H9 (cell line): ENCODE data around the gene CFP. TPM values are rescaled to one million over a fixed set of nuclear protein-coding genes. Genes with fewer than 3 reads are reported as not detected.
A peak's percentile ranks its signal among the peaks of the same experiment; 100 is the strongest.

Experiments used
- DNase-seq: peaks from one replicate; pipeline ENCODE4 v3.0.0-alpha.2; 2017
- H2AFZ ChIP-seq: one replicate; pipeline ENCODE4 v1.6.1; 2013; ENCODE audit warnings: mild to moderate bottlenecking, low read length, control low read depth, moderate library complexity
- H2AK5ac ChIP-seq: 2 replicates; pipeline ENCODE4 v1.6.1; 2013; ENCODE audit warnings: low read length, control low read depth, mixed read lengths; ENCODE audit not compliant: insufficient read length
- H2BK120ac ChIP-seq: one replicate; pipeline ENCODE4 v1.6.1; 2013; ENCODE audit warnings: low read depth, mild to moderate bottlenecking, low read length, control low read depth, inconsistent platforms; ENCODE audit not compliant: poor library complexity, severe bottlenecking
- H2BK12ac ChIP-seq: 2 replicates; pipeline ENCODE4 v1.6.1; 2013; ENCODE audit warnings: low read length, control low read depth, mixed read lengths, low read depth; ENCODE audit not compliant: insufficient read length
- H2BK15ac ChIP-seq: 2 replicates; pipeline ENCODE4 v1.6.1; 2013; ENCODE audit warnings: low read depth, low read length, control low read depth
- H2BK20ac ChIP-seq: one replicate; pipeline ENCODE4 v1.6.1; 2013; ENCODE audit warnings: low read depth, mild to moderate bottlenecking, low read length, control low read depth, inconsistent platforms; ENCODE audit not compliant: poor library complexity, severe bottlenecking
- H2BK5ac ChIP-seq: 2 replicates; pipeline ENCODE4 v1.6.1; 2013; ENCODE audit warnings: low read length, control low read depth, mixed read lengths; ENCODE audit not compliant: insufficient read length
- H3K14ac ChIP-seq: 2 replicates; pipeline ENCODE4 v1.6.1; 2013; ENCODE audit warnings: low read length, control low read depth; ENCODE audit not compliant: insufficient read depth
- H3K18ac ChIP-seq: 2 replicates; pipeline ENCODE4 v1.6.1; 2013; ENCODE audit warnings: low read depth, mild to moderate bottlenecking, mixed read lengths, low read length, control low read depth; ENCODE audit not compliant: insufficient read length
- H3K23ac ChIP-seq: 2 replicates; pipeline ENCODE4 v1.6.1; 2013; ENCODE audit warnings: low read length, control low read depth, mixed read lengths, low read depth; ENCODE audit not compliant: insufficient read length
- H3K23me2 ChIP-seq: 2 replicates; pipeline ENCODE4 v1.6.1; 2013; ENCODE audit warnings: low read depth, mild to moderate bottlenecking, mixed read lengths, low read length, control low read depth; ENCODE audit not compliant: insufficient read length, poor library complexity, severe bottlenecking
- H3K27ac ChIP-seq: 2 replicates; pipeline ENCODE4 v1.5.1; 2013; ENCODE audit warnings: low read length, control low read depth, mixed read lengths, low read depth; ENCODE audit not compliant: insufficient read length
- H3K27me3 ChIP-seq: 2 replicates; pipeline ENCODE4 v1.6.1; 2013; ENCODE audit warnings: low read length, control low read depth, inconsistent platforms; ENCODE audit not compliant: insufficient read depth
- H3K4ac ChIP-seq: 2 replicates; pipeline ENCODE4 v1.6.1; 2013; ENCODE audit warnings: low read depth, mild to moderate bottlenecking, control low read depth, inconsistent platforms, low read length, moderate library complexity
- H3K4me1 ChIP-seq: 2 replicates; pipeline ENCODE4 v1.6.1; 2013; ENCODE audit warnings: low read length, control low read depth, inconsistent platforms; ENCODE audit not compliant: insufficient read depth
- H3K4me2 ChIP-seq: 2 replicates; pipeline ENCODE4 v1.6.1; 2013; ENCODE audit warnings: low read length, control low read depth, mixed read lengths; ENCODE audit not compliant: insufficient read length, insufficient read depth
- H3K56ac ChIP-seq: 2 replicates; pipeline ENCODE4 v1.6.1; 2013; ENCODE audit warnings: low read depth, mild to moderate bottlenecking, mixed read lengths, low read length, control low read depth; ENCODE audit not compliant: insufficient read length
- H3K79me1 ChIP-seq: 2 replicates; pipeline ENCODE4 v1.6.1; 2013; ENCODE audit warnings: low read depth, mild to moderate bottlenecking, moderate library complexity, low read length, control low read depth, inconsistent platforms; ENCODE audit not compliant: insufficient read depth, poor library complexity, severe bottlenecking
- H3K79me2 ChIP-seq: 2 replicates; pipeline ENCODE4 v1.6.1; 2013; ENCODE audit warnings: low read length, control low read depth, inconsistent platforms; ENCODE audit not compliant: insufficient read depth
- H3K9ac ChIP-seq: 2 replicates; pipeline ENCODE4 v1.6.1; 2013; ENCODE audit warnings: low read length, control low read depth, mixed read lengths; ENCODE audit not compliant: insufficient read length; ENCODE audit errors: extremely low read depth
- H3K9me3 ChIP-seq: one replicate; pipeline ENCODE4 v1.6.1; 2013; ENCODE audit warnings: low read depth, low read length, inconsistent platforms; ENCODE audit not compliant: control insufficient read depth
- H3T11ph ChIP-seq: one replicate; pipeline ENCODE4 v1.6.1; 2013; ENCODE audit warnings: mild to moderate bottlenecking, low read length, control low read depth, inconsistent platforms
- H4K20me1 ChIP-seq: one replicate; pipeline ENCODE4 v1.6.1; 2013; ENCODE audit not compliant: control insufficient read depth, insufficient read length, insufficient read depth
- H4K5ac ChIP-seq: 2 replicates; pipeline ENCODE4 v1.6.1; 2013; ENCODE audit warnings: low read depth, mild to moderate bottlenecking, mixed read lengths, low read length, control low read depth; ENCODE audit not compliant: insufficient read length
- H4K8ac ChIP-seq: replicated peaks from 2 replicates; pipeline ENCODE4 v1.6.1; 2013; ENCODE audit warnings: low read length, control low read depth, mixed read lengths, low read depth; ENCODE audit not compliant: insufficient read length
- H4K91ac ChIP-seq: 2 replicates; pipeline ENCODE4 v1.6.1; 2013; ENCODE audit warnings: low read depth, mild to moderate bottlenecking, moderate library complexity, mixed read lengths, low read length, control low read depth; ENCODE audit not compliant: insufficient read length
- H3K27ac Mint-ChIP-seq, 3 experiments: 2 replicates in 2 of 3; 3 replicates in 1 of 3; pipeline ENCODE4 v1.8.0; 2020 to 2021; ENCODE audit warnings: mixed read lengths in 3 of 3, mild to moderate bottlenecking in 1 of 3, moderate library complexity in 1 of 3
- H3K27me3 Mint-ChIP-seq: 2 replicates; pipeline ENCODE4 v1.8.0; 2021; ENCODE audit warnings: low read depth, mild to moderate bottlenecking, moderate library complexity, mixed read lengths
- H3K36me3 Mint-ChIP-seq, 3 experiments: 2 replicates in 2 of 3; 3 replicates in 1 of 3; pipeline ENCODE4 v1.8.0; 2020 to 2021; ENCODE audit warnings: low read depth in 3 of 3, mixed read lengths in 3 of 3; ENCODE audit not compliant: insufficient read depth in 1 of 3
- H3K4me1 Mint-ChIP-seq, 2 experiments: 2 replicates each; pipeline ENCODE4 v1.8.0; 2020; ENCODE audit warnings: mixed read lengths in 2 of 2
- H3K4me3 Mint-ChIP-seq, 2 experiments: 2 replicates in 1 of 2; 3 replicates in 1 of 2; pipeline ENCODE4 v1.8.0; 2020 to 2021; ENCODE audit warnings: mild to moderate bottlenecking in 2 of 2, mixed read lengths in 2 of 2, moderate library complexity in 1 of 2
- H3K9me3 Mint-ChIP-seq, 2 experiments: 2 replicates in 1 of 2; 3 replicates in 1 of 2; pipeline ENCODE4 v1.8.0; 2020; ENCODE audit warnings: mild to moderate bottlenecking in 2 of 2, mixed read lengths in 2 of 2, moderate library complexity in 1 of 2
- CTCF ChIP-seq: fragments of 200-600 bp; sonication (generic); conservative IDR thresholded peaks from 3 replicates; pipeline ENCODE4 v1.8.0; 2021; ENCODE audit warnings: antibody characterized with exemption, mild to moderate bottlenecking
- WGBS: extraction: QIAGEN DNeasy Blood & Tissue Kit; methylation state at CpG from one replicate; pipeline ENCODE4 v1.1.7; 2013; ENCODE audit warnings: missing lambda C conversion rate, low lambda C conversion rate, mixed read lengths; ENCODE audit not compliant: insufficient read length; ENCODE audit errors: extremely low coverage; 5-methylcytosine and 5-hydroxymethylcytosine counted together
- total RNA-seq: library from RNA; stranded (reverse); gene quantifications from 2 replicates; pipeline ENCODE4 v1.2.1, GENCODE V29; 2021

Gene CFP
- total RNA-seq, 1 experiment from 2014 or later, result 2.3 TPM

GRCh38 chrX:47610511-47610910, 19.2 kb downstream of the CFP start:
- DNase-seq, result no peak

More at GRCh38 chrX:47610511-47610910, 19.2 kb downstream of the CFP start:
- Histone ChIP-seq H4K91ac (no peak overlapping the region), H3K79me2 (no peaks in the 10 kb centered on the region), H3K56ac (no peak overlapping the region), H3K27me3 (no peaks in the 10 kb centered on the region), H3K4ac (no peak overlapping the region), H3K14ac (no peak overlapping the region), H3K9ac (no peak overlapping the region), H3K27ac (no peak overlapping the region), H4K8ac (no peak overlapping the region), H3K4me1 (no peaks in the 10 kb centered on the region; the same call in 1 of the 2 replicates), H4K20me1 (no peaks in the 10 kb centered on the region), H3K23ac (no peak overlapping the region), H2BK120ac (no peak overlapping the region), H3K23me2 (no peaks in the 10 kb centered on the region), H2AFZ (no peak overlapping the region), H3T11ph (no peak overlapping the region), H2AK5ac (no peak overlapping the region), H2BK12ac (no peak overlapping the region), H3K4me2 (no peak overlapping the region), H3K18ac (no peak overlapping the region), H2BK15ac (no peak overlapping the region), H3K79me1 (no peaks in the 10 kb centered on the region), H2BK5ac (no peak overlapping the region), H2BK20ac (no peak overlapping the region), H4K5ac (no peak overlapping the region), H3K9me3 (peaks cover 35% of the 10 kb centered on the region)
- no peak for TF ChIP-seq CTCF
- Mint-ChIP-seq H3K27ac (peak overlapping the region in 1 of 3 experiments; percentile 75; a peak in 1 of 7 replicates), H3K9me3 (peaks cover 77 to 83% of the 10 kb centered on the region in 2 experiments), H3K4me1 (peaks cover 11 to 26% of the 10 kb centered on the region in 2 experiments), H3K27me3 (no peaks in the 10 kb centered on the region; the same call in 1 of the 2 replicates), H3K4me3 (no peak overlapping the region), H3K36me3 (peaks cover 5 to 20% (median 9%) of the 10 kb centered on the region in 3 experiments)
- WGBS, result no CpG with 5 or more reads among the region's 4 CpGs
